ENCODE measurements around the gene WSCD1.

WSCD1 gene

DNA sequence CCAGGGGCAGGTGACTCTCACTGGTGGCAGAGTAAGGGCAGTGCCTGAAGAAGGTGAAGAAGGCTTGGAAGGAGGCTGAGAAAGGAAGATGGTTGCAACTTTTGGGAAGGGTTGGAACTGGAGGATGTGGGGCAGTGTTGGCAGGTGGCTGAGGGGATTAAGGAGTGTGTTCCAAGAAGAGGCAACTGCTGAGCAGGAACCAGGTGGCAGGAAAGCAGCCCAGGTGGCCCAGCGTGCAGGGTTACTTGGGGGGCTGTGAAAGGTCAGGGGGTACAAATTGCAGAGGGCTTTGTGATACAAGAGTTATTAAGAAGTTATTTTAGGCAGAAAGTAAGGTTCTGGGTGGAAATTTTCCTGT lies 28.6 kb downstream of the WSCD1 start:
- TF ChIP-seq, protein P1, sequence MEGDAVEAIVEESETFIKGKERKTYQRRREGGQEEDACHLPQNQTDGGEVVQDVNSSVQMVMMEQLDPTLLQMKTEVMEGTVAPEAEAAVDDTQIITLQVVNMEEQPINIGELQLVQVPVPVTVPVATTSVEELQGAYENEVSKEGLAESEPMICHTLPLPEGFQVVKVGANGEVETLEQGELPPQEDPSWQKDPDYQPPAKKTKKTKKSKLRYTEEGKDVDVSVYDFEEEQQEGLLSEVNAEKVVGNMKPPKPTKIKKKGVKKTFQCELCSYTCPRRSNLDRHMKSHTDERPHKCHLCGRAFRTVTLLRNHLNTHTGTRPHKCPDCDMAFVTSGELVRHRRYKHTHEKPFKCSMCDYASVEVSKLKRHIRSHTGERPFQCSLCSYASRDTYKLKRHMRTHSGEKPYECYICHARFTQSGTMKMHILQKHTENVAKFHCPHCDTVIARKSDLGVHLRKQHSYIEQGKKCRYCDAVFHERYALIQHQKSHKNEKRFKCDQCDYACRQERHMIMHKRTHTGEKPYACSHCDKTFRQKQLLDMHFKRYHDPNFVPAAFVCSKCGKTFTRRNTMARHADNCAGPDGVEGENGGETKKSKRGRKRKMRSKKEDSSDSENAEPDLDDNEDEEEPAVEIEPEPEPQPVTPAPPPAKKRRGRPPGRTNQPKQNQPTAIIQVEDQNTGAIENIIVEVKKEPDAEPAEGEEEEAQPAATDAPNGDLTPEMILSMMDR (IDR thresholded peaks at IDR 0.05; ENCODE audit: extremely low read depth, missing control alignments), result no peak
- DNase-seq (ENCODE audit: low spot score), result no peak

DNA sequence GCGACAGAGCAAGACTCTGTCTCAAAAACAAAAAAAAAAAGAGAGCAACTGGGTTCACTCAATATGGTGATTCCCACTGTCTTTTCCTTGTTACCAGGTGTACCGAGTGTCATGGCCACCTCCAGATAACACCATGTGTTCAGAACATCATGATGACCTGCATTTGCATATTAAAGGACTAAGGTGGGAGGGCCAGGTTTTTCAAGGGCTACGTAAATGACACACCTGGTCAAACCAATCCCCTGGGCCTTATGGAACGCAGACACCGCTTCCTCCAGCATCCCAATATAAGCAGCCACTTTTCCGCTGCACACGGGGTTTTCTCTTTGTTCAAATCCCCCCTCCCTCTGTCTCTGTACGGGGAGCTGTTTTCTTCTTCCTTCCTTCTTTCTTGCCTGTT lies 29.3 kb downstream of the WSCD1 start:
- TF ChIP-seq, protein P1 (IDR thresholded peaks at IDR 0.05; ENCODE audit: extremely low read depth, missing control alignments), result no peak
- no peak for DNase-seq (ENCODE audit: low spot score)

DNA sequence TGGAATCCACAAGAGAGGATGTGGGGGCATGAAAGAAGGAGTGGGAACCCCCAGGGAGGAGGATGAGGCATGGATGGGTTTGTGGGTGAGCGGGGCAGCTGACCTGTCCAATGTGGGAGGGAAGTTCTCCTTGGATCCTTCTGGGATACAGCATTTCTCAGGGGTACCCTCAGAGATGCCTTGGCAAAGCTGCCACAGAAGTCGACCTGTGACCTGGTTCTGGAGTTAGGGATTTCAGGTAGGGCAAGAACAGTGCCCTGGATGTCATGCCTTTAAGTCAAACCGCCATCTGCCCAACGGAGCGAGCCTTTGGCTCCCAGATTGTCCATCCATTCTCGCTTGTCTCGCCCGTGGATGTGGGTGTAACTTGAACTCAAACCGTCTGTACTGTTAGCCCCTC lies 30.0 kb downstream of the WSCD1 start:
- TF ChIP-seq, protein P1 (IDR thresholded peaks at IDR 0.05; ENCODE audit: extremely low read depth, missing control alignments), result no peak
- DNase-seq (ENCODE audit: low spot score), result no peak

DNA sequence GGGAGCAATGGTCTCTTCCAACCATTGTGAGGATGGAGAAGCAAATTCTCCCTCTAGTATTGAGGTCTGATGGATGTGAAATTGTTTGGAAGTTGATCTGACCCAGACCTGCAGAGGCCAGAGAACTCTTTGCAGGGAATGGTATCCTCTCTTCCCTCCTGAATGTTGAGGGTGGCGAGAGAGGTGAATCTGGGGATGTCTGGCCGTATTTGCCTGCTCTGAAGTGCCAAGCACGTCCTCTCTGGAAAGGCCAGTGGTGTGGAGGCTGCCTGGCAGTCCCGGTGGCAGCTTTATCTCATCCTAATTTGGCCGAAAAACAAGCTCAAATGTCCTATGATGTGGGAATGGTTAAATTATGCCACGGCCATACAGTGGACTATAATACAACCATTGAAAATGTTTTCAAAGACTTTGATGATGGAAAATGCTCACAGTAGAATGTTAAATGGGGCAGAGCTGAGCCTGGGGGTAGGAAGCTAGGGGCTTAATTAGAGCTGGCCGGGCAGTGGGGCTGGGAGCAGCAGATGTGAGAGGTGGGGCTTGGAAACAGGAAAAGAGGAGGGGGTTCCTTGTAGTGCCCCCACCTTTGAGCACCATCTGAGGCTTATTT lies 30.8 kb downstream of the WSCD1 start:
- no peak for DNase-seq (ENCODE audit: low spot score)
- TF ChIP-seq, protein P1 (IDR thresholded peaks at IDR 0.05; ENCODE audit: extremely low read depth, missing control alignments), result no peak

DNA sequence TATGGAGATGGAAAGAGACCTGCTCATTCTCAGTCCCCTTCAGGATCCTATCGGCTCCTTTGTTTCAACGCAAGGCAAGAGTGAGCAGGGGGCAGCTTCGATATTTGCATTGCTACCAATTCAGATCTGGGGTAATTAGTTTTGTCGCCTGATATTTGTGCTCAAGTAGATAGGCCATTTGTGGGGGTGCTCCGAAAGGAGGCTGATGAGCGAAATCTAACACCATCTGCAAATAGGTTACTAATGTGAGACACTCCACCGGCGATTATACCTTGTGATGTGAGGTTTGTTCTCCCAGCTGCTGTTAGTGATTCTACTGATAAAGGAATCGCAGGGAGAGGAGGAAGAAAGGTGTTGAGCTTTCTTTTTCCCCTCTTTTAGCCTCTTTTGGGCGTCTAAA lies 31.5 kb downstream of the WSCD1 start:
- TF ChIP-seq, protein P1 (IDR thresholded peaks at IDR 0.05; ENCODE audit: extremely low read depth, missing control alignments), result no peak
- no peak for DNase-seq (ENCODE audit: low spot score)

DNA sequence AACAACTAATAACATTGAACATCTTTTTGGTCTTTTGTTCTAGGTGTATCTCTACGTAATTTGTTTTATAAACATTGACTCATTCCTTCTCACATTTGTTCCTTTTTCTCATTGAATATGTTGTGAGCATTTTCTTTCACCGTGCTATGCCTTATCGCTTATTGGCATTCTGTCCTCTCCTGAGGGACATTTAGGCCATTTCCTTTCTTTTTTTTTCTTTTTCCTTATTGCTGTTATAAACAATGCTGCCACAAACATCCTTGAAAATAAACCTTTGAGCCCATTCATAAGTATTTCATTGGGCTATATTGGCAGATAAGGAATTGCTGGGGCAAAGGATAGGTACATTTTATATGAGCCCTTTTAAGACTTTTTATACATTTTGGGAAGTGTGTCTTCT lies 32.4 kb downstream of the WSCD1 start:
- no peak for DNase-seq (ENCODE audit: low spot score)
- TF ChIP-seq, protein P1 (IDR thresholded peaks at IDR 0.05; ENCODE audit: extremely low read depth, missing control alignments), result no peak

DNA sequence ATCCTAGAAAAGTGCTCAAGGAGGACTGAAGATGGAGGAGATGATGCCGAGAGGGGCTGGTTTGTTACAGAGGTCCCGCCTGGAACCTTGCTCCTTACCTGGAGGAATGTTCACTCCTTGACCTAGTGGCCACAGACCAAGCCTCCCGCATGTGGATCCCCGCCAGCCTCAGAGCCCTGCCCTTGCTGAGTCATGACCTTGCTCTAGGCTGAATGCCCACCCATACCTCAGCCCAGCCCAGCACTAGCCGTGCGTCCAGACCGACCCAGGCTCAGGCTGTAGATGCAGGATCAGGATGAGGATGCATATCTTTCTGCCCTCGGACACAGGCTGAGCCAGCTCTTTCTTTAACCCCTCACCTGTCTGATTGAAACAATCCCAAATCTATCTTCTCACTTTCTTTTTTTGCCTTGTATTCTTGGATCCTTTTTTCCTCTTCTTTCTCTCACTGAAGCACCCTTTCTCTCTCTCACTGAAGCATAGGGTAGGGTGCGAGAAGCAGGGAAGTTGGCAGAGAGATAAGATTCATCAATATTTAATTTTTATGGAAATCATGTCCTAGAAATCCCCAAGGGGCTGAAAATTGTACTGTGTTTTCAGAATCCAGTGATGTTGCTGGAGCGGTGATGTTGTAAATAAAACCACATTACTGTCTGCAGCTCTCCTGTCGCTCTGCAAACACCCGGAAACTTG lies 34.9 kb downstream of the WSCD1 start:
- TF ChIP-seq, protein P1 (IDR thresholded peaks at IDR 0.05; ENCODE audit: extremely low read depth, missing control alignments), result no peak
- no peak for DNase-seq (ENCODE audit: low spot score)
